H1 (cell line): ENCODE measurements around the gene SIAH3. TPM values are rescaled to one million over a fixed set of nuclear protein-coding genes. Genes with fewer than 3 reads are reported as not detected.

Experiments
- CTCF ChIA-PET: fragments of 300-600 bp; sonication (Branson Sonifier 250); formaldehyde crosslinking; loops from one replicate; lab custom pipeline; 2021; ENCODE audit not compliant: partially characterized antibody; lab: Charles Lee
- POLR2A ChIA-PET: fragments of 300-600 bp; sonication (Branson Sonifier 250); formaldehyde crosslinking; loops from one replicate; lab custom pipeline; 2021; ENCODE audit warnings: inconsistent platforms; ENCODE audit not compliant: partially characterized antibody; lab: Charles Lee
- DNase-seq, 2 experiments: peaks; one replicate each; pipeline versions ENCODE4 v3.0.0 to v3.0.0-alpha.2; 2010 to 2022; ENCODE audit warnings: low spot score in 2 of 2, low read depth in 1 of 2, mixed read lengths in 1 of 2
- FAIRE-seq: peaks from 2 replicates; lab custom pipeline; 2011; peaks lifted over from hg19 to GRCh38; lab: Jason Lieb, UNC
- H2AFZ ChIP-seq: 2 replicates; pipeline ENCODE4 v1.8.1; 2012; ENCODE audit warnings: low read length, inconsistent platforms
- H2AK5ac ChIP-seq: 2 replicates; pipeline ENCODE4 v1.6.1; 2013; ENCODE audit warnings: low read depth, low read length
- H2BK120ac ChIP-seq: replicated peaks from 2 replicates; pipeline ENCODE3; 2013; ENCODE audit warnings: low read depth, low read length, inconsistent platforms
- H2BK12ac ChIP-seq: 2 replicates; pipeline ENCODE4 v1.6.1; 2013; ENCODE audit warnings: low read depth, low read length
- H2BK15ac ChIP-seq: 2 replicates; pipeline ENCODE4 v1.6.1; 2013; ENCODE audit warnings: low read length
- H2BK20ac ChIP-seq: 2 replicates; pipeline ENCODE4 v1.6.1; 2013; ENCODE audit warnings: low read length
- H2BK5ac ChIP-seq: 2 replicates; pipeline ENCODE4 v1.6.1; 2013; ENCODE audit warnings: low read depth, low read length
- H3K14ac ChIP-seq: 2 replicates; pipeline ENCODE4 v1.6.1; 2013; ENCODE audit warnings: inconsistent platforms; ENCODE audit not compliant: insufficient read length
- H3K18ac ChIP-seq: 2 replicates; pipeline ENCODE4 v1.6.1; 2013; ENCODE audit warnings: low read length; ENCODE audit errors: extremely low read depth
- H3K23ac ChIP-seq: 2 replicates; pipeline ENCODE4 v1.6.1; 2013; ENCODE audit warnings: inconsistent platforms; ENCODE audit not compliant: insufficient read length
- H3K23me2 ChIP-seq: 2 replicates; pipeline ENCODE4 v1.6.1; 2013; ENCODE audit warnings: low read depth, low read length
- H3K27ac ChIP-seq: 2 replicates; pipeline ENCODE4 v1.6.1; 2011; ENCODE audit warnings: low read depth, low read length, inconsistent platforms
- H3K27me3 ChIP-seq, 4 experiments: replicated peaks in 1 of 4; 1 replicate in 1 of 4; 2 replicates in 3 of 4; pipeline versions ENCODE4 v1.6.1 to v1.8.1; 2011 to 2013; ENCODE audit warnings: low read length in 3 of 4, mild to moderate bottlenecking in 3 of 4, inconsistent platforms in 2 of 4, mixed read lengths in 2 of 4, moderate library complexity in 1 of 4; ENCODE audit not compliant: control insufficient read depth in 3 of 4, insufficient read depth in 3 of 4; ENCODE audit errors: extremely low read depth in 1 of 4
- H3K36me3 ChIP-seq, 4 experiments: 2 replicates each; pipeline versions ENCODE4 v1.6.1 to v1.8.1; 2011 to 2013; ENCODE audit warnings: mild to moderate bottlenecking in 4 of 4, low read length in 3 of 4, moderate library complexity in 2 of 4, control low read depth in 1 of 4, inconsistent platforms in 1 of 4; ENCODE audit not compliant: insufficient read depth in 4 of 4, control insufficient read depth in 2 of 4
- H3K4ac ChIP-seq: replicated peaks from 2 replicates; pipeline ENCODE3; 2013; ENCODE audit warnings: low read length, low read depth, mixed read lengths, inconsistent platforms; ENCODE audit not compliant: insufficient read length
- H3K4me1 ChIP-seq, 4 experiments: replicated peaks in 1 of 4; 1 replicate in 1 of 4; 2 replicates in 3 of 4; pipeline versions ENCODE4 v1.6.1 to v1.8.1; 2011 to 2013; ENCODE audit warnings: low read length in 3 of 4, inconsistent platforms in 2 of 4, mixed read lengths in 1 of 4; ENCODE audit not compliant: insufficient read depth in 4 of 4, control insufficient read depth in 3 of 4
- H3K4me2 ChIP-seq, 2 experiments: 2 replicates each; pipeline versions ENCODE4 v1.6.1 to v1.8.1; 2011 to 2013; ENCODE audit warnings: low read depth in 2 of 2, low read length in 2 of 2, control low read depth in 1 of 2, inconsistent platforms in 1 of 2, mild to moderate bottlenecking in 1 of 2; ENCODE audit not compliant: insufficient read depth in 1 of 2
- H3K4me3 ChIP-seq, 4 experiments: fragments of 200-600, 300-600 bp in 1 of 4; sonication (generic), shearing (Covaris generic), sonication (Bioruptor Twin) in 1 of 4; 2 replicates each; pipeline versions ENCODE4 v1.5.1 to v1.8.1; 2011 to 2016; ENCODE audit warnings: low read length in 4 of 4, low read depth in 3 of 4, control low read depth in 2 of 4, inconsistent platforms in 2 of 4, mild to moderate bottlenecking in 2 of 4, mixed read lengths in 1 of 4, moderate library complexity in 1 of 4; ENCODE audit not compliant: insufficient read depth in 2 of 4; ENCODE audit errors: extremely low read depth in 1 of 4
- H3K56ac ChIP-seq: replicated peaks from 2 replicates; pipeline ENCODE3; 2013; ENCODE audit warnings: low read depth, mild to moderate bottlenecking, mixed read lengths, low read length, inconsistent platforms; ENCODE audit not compliant: insufficient read length
- H3K79me1 ChIP-seq: 2 replicates; pipeline ENCODE4 v1.6.1; 2013; ENCODE audit warnings: low read depth, low read length, control low read depth
- H3K79me2 ChIP-seq, 2 experiments: 2 replicates each; pipeline versions ENCODE4 v1.6.1 to v1.8.1; 2012 to 2013; ENCODE audit warnings: low read length in 2 of 2, mild to moderate bottlenecking in 2 of 2, inconsistent platforms in 1 of 2; ENCODE audit not compliant: insufficient read depth in 2 of 2, control insufficient read depth in 1 of 2
- H3K9ac ChIP-seq, 4 experiments: replicated peaks in 1 of 4; 1 replicate in 1 of 4; 2 replicates in 3 of 4; pipeline versions ENCODE4 v1.6.1 to v1.8.1; 2011 to 2013; ENCODE audit warnings: low read depth in 3 of 4, low read length in 3 of 4, control low read depth in 2 of 4, mild to moderate bottlenecking in 2 of 4, moderate library complexity in 2 of 4, inconsistent platforms in 1 of 4; ENCODE audit errors: extremely low read depth in 1 of 4
- H3K9me3 ChIP-seq, 2 experiments: 2 replicates each; pipeline versions ENCODE4 v1.6.1 to v1.8.1; 2012 to 2013; ENCODE audit warnings: mild to moderate bottlenecking in 2 of 2, moderate library complexity in 2 of 2, control low read depth in 1 of 2, inconsistent platforms in 1 of 2, low read depth in 1 of 2, low read length in 1 of 2, mixed read lengths in 1 of 2; ENCODE audit not compliant: insufficient read depth in 2 of 2
- H4K20me1 ChIP-seq, 2 experiments: replicated peaks in 1 of 2; 2 replicates each; pipeline versions ENCODE3 to v1.8.1; 2011 to 2013; ENCODE audit warnings: inconsistent platforms in 2 of 2, low read length in 2 of 2, mild to moderate bottlenecking in 1 of 2; ENCODE audit not compliant: insufficient read depth in 2 of 2, control insufficient read depth in 1 of 2
- H4K5ac ChIP-seq: 2 replicates; pipeline ENCODE4 v1.6.1; 2013; ENCODE audit warnings: low read length, low read depth, mixed read lengths, inconsistent platforms; ENCODE audit not compliant: insufficient read length
- H4K8ac ChIP-seq: 2 replicates; pipeline ENCODE4 v1.8.0; 2013; ENCODE audit warnings: mild to moderate bottlenecking, moderate library complexity, low read length, inconsistent platforms; ENCODE audit not compliant: insufficient read depth; ENCODE audit errors: extremely low read depth
- H4K91ac ChIP-seq: replicated peaks from 2 replicates; pipeline ENCODE3; 2013; ENCODE audit warnings: low read length, mixed read lengths, inconsistent platforms; ENCODE audit not compliant: insufficient read length
- POLR2A ChIP-seq, 2 experiments: IDR thresholded peaks; 1 replicate in 1 of 2; 2 replicates in 1 of 2; pipeline ENCODE4 v1.6.1; 2011; ENCODE audit warnings: low read depth in 2 of 2, low read length in 2 of 2, mild to moderate bottlenecking in 2 of 2; ENCODE audit errors: control extremely low read depth in 1 of 2
- WGBS, 2 experiments: shearing (Covaris generic) in 1 of 2; methylation state at CpG; one replicate each; pipeline versions ENCODE4 v1.1.6 to v1.1.7; 2013 to 2015; ENCODE audit warnings: low lambda C conversion rate in 2 of 2, mixed read lengths in 2 of 2, inconsistent platforms in 1 of 2, low coverage in 1 of 2, missing lambda C conversion rate in 1 of 2; ENCODE audit not compliant: insufficient replicate concordance in 2 of 2, insufficient coverage in 1 of 2, insufficient read length in 1 of 2; ENCODE audit errors: extremely low coverage in 1 of 2, missing lambda C conversion rate in 1 of 2; 5-methylcytosine and 5-hydroxymethylcytosine counted together
- polyA plus RNA-seq, 7 experiments: library from polyadenylated mRNA; depleted of rRNA in 3 of 7; stranded (reverse) in 5 of 7; unstranded in 2 of 7; fragments of >200 nt in 5 of 7; fragments of 200-250 nt in 2 of 7; gene quantifications; 1 replicate in 5 of 7; 2 replicates in 1 of 7; 4 replicates in 1 of 7; pipeline versions ENCODE4 v1.2.1 to v1.2.3, GENCODE V29; 2011 to 2013; ENCODE audit warnings: missing spikeins in 2 of 7, mixed read lengths in 2 of 7
- total RNA-seq: library from RNA; stranded (reverse); fragmentation: NEBNext Ultra II Directional; extraction: Animal tissue kit (Norgen Biotek cat#: 25700); gene quantifications from 2 replicates; pipeline ENCODE4 v1.2.1, GENCODE V29; 2021
- TF ChIP-seq, protein P1 (sequence below), 3 experiments: IDR thresholded peaks; 1 replicate in 2 of 3; 2 replicates in 1 of 3; pipeline versions ENCODE4 v1.5.1 to v1.6.1; 2011; ENCODE audit warnings: low read length in 3 of 3, mild to moderate bottlenecking in 3 of 3, inconsistent platforms in 2 of 3, low read depth in 1 of 3, moderate library complexity in 1 of 3; ENCODE audit not compliant: insufficient read depth in 1 of 3; ENCODE audit errors: control extremely low read depth in 1 of 3

Gene SIAH3
- total and polyA plus RNA-seq, 2 of the 8 experiments (the other 6 are each of a cell fraction or from before 2014, with no cell fraction given), result 0.15 to 0.17 TPM

DNA sequence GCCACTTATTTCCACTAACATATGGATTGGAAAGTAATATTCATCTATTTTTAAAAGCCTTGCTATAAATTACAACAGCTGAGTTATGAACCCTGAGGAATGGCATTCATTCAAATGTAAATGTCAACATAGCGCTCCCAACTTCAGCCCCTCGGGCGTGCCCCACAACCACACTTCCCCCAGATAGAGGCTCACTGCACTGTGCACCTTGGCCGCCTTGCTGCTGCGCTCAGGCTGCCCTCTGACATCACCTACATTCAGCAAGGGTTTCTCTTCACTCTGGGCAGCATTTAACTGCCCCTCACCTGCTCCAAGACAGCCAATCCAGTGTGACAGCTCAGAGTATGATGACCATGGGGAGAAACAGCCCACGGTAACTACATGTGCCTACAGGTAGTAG is 35.1 kb downstream of the SIAH3 start:
- Histone ChIP-seq H3K79me1 (no peaks in the 10 kb centered on the region), H3K23me2 (no peaks in the 10 kb centered on the region), H3K27me3 (no peaks in the 10 kb centered on the region), H2BK5ac (no peak overlapping the region), H3K23ac (no peak overlapping the region), H2BK120ac (no peak overlapping the region), H3K9me3 (no peaks in the 10 kb centered on the region), H3K4me1 (peaks cover 0 to 5% (median 1%) of the 10 kb centered on the region in 4 experiments; a peak in 3 of 7 replicates), H3K4ac (no peak overlapping the region), H3K27ac (no peak overlapping the region), H2AK5ac (no peak overlapping the region), H4K8ac (no peak overlapping the region), H3K36me3 (no peaks in the 10 kb centered on the region), H2BK20ac (no peak overlapping the region), H3K14ac (no peak overlapping the region), H4K5ac (no peak overlapping the region), H2BK12ac (no peak overlapping the region), H3K18ac (no peak overlapping the region), H2BK15ac (no peak overlapping the region), H4K20me1 (no peaks in the 10 kb centered on the region), H3K79me2 (no peaks in the 10 kb centered on the region), H3K9ac (no peak overlapping the region), H3K4me3 (no peak overlapping the region), H2AFZ (no peak overlapping the region), H4K91ac (no peak overlapping the region), H3K56ac (no peak overlapping the region), H3K4me2 (no peak overlapping the region)
- TF ChIP-seq, protein P1, sequence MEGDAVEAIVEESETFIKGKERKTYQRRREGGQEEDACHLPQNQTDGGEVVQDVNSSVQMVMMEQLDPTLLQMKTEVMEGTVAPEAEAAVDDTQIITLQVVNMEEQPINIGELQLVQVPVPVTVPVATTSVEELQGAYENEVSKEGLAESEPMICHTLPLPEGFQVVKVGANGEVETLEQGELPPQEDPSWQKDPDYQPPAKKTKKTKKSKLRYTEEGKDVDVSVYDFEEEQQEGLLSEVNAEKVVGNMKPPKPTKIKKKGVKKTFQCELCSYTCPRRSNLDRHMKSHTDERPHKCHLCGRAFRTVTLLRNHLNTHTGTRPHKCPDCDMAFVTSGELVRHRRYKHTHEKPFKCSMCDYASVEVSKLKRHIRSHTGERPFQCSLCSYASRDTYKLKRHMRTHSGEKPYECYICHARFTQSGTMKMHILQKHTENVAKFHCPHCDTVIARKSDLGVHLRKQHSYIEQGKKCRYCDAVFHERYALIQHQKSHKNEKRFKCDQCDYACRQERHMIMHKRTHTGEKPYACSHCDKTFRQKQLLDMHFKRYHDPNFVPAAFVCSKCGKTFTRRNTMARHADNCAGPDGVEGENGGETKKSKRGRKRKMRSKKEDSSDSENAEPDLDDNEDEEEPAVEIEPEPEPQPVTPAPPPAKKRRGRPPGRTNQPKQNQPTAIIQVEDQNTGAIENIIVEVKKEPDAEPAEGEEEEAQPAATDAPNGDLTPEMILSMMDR (IDR thresholded peaks at IDR 0.05; ENCODE audit: control extremely low read depth in 1 of 3, insufficient read depth in 1 of 3, low read depth in 1 of 3, low read length in 3 of 3), result no peak
- no peak for TF ChIP-seq POLR2A (IDR thresholded peaks at IDR 0.05; ENCODE audit: control extremely low read depth in 1 of 2, low read depth in 2 of 2, low read length in 2 of 2)
- CTCF ChIA-PET, result interaction anchor here (0.7 to 1.8 kb wide), 6 partner anchors 9 to 204 kb away, joined by 3 read pairs; no protein-coding TSS in a partner anchor
- POLR2A ChIA-PET, result no interaction called here
- DNase-seq (no peak), FAIRE-seq (no peak)
- WGBS, 2 experiments, result 73% methylated on average over 6 of the region's 6 CpGs; no CpG with 5 or more reads in 1 of the 2 experiments
